HS-5 (cell line): ENCODE results near the gene ARHGEF40.
A peak's percentile ranks its signal among the peaks of the same experiment; 100 is the strongest.

Source experiments
- DNase-seq: peaks from one replicate; pipeline ENCODE4 v3.0.0-alpha.2; 2012; ENCODE audit warnings: low read depth

ARHGEF40 gene

GRCh38 chr14:21059842-21060613 lies 10.1 kb upstream of the ARHGEF40 start:
- DNase-seq = no peak

DNA sequence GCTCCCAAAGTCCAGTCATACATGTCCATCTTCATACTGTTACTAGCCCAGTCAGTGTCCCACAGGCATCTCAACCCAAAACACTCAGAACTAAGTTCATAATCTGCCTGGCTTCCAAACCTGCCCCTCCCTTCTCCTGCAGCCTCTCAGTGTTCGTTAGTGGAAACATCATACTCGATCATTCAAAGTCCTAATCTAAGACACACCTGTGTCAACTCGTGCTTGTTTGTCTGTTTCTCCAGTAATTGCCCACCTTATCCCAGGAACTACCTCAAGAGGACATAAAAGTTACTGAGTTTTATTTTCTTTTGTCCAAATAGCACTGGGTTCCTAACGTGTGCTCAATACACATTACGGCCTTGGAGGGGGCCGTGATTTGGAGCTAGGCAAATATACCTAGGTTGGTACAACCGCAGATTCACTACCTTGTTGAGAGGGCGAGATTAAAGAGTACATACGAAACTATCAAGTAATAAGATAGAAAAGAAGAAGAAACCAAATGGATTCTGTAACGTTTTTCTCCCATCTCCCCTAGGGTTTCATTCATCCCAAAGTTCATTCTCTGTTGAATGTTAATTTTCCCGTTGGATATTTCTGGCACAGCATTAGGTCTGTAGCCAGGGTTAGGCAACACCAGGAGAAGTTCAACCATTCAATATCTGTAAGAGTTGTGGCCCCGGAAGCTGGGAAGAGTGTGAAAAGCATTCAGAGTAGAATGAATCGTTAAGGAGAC lies 9.3 kb upstream of the ARHGEF40 start:
- no peak for DNase-seq

GRCh38 chr14:21061347-21061668 lies 8.8 kb upstream of the ARHGEF40 start:
- no peak for DNase-seq

GRCh38 chr14:21063479-21063878 lies 6.6 kb upstream of the ARHGEF40 start:
- DNase-seq = no peak

DNA sequence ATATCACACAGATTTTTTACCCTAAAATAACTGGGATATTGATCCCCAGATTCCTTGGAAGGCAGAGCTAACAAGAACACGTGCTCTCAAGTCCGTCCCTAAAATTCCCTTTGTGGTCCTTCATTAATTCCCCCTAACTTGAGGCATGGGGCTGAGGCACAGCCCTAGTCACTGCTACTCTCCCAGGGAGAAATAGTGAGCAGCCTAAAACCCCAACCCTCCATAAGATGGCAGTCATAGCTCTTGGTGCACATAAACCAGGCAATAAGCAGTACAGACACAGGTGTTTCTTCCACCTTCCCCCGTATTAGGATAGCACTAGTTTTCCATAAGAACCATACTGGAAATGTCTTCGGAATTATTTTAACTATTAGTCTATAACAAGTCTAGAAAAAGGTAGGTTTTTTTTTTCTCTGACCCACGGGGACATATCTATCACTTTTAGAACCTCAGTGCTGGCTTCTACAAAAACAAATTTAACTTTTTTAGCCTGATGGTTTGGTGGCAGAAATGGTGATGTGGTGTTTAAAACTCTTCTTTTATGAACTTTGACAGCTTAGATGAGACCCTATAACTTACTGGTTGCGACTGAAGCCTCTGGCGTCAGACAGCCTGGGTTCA lies 3.1 kb upstream of the ARHGEF40 start:
- DNase-seq = no peak

- DNase-seq = no peak
Measured at GRCh38 chr14:21068521-21069387, 1.4 kb upstream of the ARHGEF40 start.

- DNase-seq = no peak
Measured at GRCh38 chr14:21069388-21070082, 569 bp upstream of the ARHGEF40 start.

DNA sequence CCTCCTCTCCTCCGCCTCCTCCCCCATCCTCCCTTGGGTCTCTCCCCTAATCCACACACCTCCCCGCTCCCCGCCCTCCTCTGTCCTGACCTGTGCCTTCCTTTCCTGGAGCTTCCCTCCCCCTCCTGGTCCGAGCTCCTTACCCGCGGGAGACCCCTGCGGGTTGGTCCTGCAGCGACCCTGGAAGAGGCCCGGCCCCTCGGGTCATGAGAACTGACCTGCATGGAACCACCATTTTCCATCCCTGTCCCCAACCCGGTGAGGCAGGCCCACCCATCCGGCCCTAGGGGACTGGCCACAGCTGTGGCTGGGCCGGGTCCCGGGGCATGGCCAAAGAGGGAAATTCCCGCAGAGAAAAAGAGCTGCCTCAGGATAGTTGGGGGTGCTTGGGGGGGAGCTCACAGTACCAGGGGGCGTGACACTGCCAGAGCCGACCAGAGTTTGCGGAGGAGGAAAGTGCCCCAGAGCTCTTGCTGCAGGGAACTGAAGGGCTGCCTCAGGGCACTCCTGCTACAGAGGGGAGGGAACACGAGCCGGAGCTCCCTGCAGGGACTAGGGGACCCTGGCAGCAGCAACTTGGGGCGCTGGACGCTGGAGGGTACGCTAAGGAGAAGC lies 613 bp downstream of the ARHGEF40 start:
- DNase-seq = no peak

- peak; percentile 55 for DNase-seq
Measured at GRCh38 chr14:21071225-21072030, 1.3 kb downstream of the ARHGEF40 start.

DNA sequence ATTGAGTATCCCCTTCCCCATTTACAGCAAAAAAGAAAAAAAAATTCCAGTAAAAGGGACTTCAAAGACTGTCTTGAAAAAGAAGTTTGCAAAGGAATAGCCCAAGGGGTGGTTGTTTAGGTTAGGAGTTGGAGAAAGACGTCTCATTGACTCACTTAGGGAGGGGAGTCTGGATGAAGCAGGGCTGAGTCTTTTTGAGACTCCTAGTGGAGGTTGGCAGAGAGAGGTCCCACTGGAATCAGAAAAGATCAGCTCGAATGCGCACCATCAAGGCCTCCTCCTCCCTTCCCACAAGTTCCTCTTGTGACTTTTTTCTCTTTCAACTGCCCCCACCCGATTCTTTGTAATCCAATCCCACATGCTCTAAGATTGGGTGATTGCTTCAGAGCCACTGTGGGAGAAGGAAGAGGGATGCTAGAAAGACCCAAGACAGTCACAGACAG lies 1.9 kb downstream of the ARHGEF40 start:
- no peak for DNase-seq

DNA sequence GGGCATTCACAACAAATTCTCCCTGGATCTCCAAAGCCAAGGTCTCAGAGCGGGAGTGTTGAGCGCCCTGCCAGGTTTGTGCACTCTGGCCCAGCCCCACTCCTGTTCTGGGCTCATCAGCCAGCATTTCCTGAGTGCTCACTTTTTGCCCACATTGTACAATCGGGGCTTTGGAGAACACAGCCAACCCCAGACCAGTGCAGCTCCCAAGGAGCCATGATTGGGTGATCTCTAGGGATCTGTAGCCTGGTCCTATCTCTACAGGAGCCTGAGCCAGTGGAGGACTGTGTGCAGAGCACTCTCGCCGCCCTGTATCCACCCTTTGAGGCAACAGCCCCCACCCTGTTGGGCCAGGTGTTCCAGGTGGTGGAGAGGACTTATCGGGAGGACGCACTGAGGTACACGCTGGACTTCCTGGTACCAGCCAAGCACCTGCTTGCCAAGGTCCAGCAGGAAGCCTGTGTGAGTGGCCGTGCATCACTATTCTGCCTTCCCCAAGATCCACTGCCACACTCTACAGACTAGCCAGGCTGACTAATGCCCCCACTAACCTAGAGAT lies 2.8 kb downstream of the ARHGEF40 start:
- DNase-seq = no peak

DNA sequence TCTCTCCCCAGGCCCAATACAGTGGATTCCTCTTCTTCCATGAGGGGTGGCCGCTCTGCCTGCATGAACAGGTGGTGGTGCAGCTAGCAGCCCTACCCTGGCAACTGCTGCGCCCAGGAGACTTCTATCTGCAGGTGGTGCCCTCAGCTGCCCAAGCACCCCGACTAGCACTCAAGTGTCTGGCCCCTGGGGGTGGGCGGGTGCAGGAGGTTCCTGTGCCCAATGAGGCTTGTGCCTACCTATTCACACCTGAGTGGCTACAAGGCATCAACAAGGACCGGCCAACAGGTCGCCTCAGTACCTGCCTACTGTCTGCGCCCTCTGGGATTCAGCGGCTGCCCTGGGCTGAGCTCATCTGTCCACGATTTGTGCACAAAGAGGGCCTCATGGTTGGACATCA lies 3.8 kb downstream of the ARHGEF40 start:
- no peak for DNase-seq

DNA sequence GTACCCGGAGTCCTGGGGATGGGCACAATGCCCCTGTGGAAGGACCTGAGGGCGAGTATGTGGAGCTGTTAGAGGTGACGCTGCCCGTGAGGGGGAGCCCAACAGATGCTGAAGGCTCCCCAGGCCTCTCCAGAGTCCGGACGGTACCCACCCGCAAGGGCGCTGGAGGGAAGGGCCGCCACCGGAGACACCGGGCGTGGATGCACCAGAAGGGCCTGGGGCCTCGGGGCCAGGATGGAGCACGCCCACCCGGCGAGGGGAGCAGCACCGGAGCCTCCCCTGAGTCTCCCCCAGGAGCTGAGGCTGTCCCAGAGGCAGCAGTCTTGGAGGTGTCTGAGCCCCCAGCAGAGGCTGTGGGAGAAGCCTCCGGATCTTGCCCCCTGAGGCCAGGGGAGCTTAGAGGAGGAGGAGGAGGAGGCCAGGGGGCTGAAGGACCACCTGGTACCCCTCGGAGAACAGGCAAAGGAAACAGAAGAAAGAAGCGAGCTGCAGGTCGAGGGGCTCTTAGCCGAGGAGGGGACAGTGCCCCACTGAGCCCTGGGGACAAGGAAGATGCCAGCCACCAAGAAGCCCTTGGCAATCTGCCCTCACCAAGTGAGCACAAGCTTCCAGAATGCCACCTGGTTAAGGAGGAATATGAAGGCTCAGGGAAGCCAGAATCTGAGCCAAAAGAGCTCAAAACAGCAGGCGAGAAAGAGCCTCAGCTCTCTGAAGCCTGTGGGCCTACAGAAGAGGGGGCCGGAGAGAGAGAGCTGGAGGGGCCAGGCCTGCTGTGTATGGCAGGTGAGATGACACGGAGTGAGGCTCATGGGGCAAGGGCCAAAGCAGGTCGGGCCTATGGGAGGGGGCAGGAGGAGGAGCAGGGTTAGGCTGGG lies 4.5 kb downstream of the ARHGEF40 start:
- DNase-seq = no peak

DNA sequence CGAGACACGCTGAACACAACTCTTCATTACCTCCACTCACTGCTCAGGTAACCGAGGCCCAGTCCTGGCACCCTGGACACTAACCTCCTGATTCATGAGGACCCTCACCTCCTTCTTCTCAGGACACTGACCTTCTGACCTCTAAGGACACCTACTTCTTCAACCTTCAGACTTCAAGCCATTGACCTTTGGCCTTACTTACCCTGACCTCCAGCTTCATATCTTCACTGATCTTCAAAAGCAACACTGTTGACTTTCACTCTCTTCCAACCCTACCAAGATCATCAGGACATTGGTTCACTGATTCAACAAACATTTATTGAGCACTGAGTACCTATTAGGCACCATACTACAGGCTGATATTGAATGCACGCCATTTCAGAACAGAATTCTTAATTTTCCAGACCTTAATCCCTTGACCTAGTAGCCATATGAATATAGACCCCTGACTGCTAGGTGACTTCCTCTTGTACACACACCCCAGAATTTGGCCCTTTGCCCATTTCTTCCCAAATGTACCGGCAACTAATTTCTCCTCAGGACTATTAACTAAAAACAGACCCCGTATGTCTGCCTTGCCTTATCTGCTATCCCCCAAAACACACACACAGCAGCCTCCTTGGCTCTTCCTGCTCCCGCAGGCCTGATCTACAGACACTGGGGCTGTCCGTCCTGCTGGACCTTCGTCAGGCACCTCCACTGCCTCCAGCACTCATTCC lies 5.8 kb downstream of the ARHGEF40 start:
- no peak for DNase-seq

GRCh38 chr14:21077672-21078071 lies 7.6 kb downstream of the ARHGEF40 start:
- no peak for DNase-seq

DNA sequence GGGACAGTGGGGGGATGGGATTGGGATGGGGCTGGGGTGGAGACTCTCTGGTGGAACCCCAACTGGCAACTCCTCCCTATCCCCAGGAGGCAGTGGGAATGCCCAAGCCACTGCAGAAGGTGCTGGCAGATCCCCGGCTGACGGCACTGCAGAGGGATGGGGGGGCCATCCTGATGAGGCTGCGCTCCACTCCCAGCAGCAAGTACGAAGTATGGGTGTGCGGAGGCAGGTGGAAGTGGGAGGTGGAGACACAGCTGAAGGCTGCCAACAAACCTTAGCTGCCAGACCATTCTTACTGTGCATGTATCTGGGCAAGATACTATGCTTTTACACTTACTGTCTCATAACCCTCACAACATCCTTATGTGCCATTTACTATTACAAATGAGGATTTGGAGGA lies 8.2 kb downstream of the ARHGEF40 start:
- DNase-seq = no peak

- no peak for DNase-seq
Measured at GRCh38 chr14:21078726-21079125, 8.6 kb downstream of the ARHGEF40 start.

GRCh38 chr14:21081521-21082142 lies 11.5 kb downstream of the ARHGEF40 start:
- DNase-seq = no peak
